SU-DHL-6 (cell line): ENCODE results near the gene POLE.

Source experiments
- H2AFZ ChIP-seq: fragments of 200-600 bp; sonication (generic); 2 replicates; pipeline ENCODE4 v1.6.1; 2014; ENCODE audit warnings: low read depth, mild to moderate bottlenecking, moderate library complexity, mixed read lengths, antibody characterized with exemption, low read length; ENCODE audit not compliant: severe bottlenecking
- H3F3A ChIP-seq: fragments of 200-600 bp; shearing (Covaris generic); 2 replicates; pipeline ENCODE4 v1.6.0; 2016; ENCODE audit warnings: antibody characterized with exemption, mild to moderate bottlenecking; ENCODE audit not compliant: insufficient read depth
- H3K27ac ChIP-seq: fragments of 200-600 bp; sonication (generic); 2 replicates; pipeline ENCODE4 v1.5.1; 2016; ENCODE audit warnings: low read depth, mild to moderate bottlenecking, low read length, moderate library complexity, mixed read lengths
- H3K27me3 ChIP-seq: fragments of 200-600 bp; sonication (generic), shearing (Covaris generic); 2 replicates; pipeline ENCODE4 v1.6.0; 2014; ENCODE audit warnings: mild to moderate bottlenecking, low read length
- H3K36me3 ChIP-seq: fragments of 200-600 bp; sonication (generic); 2 replicates; pipeline ENCODE4 v1.6.1; 2014; ENCODE audit warnings: mild to moderate bottlenecking, low read length, mixed read lengths
- H3K4me2 ChIP-seq: fragments of 300-600, 200-600 bp; shearing (Covaris generic), sonication (generic); 2 replicates; pipeline ENCODE4 v1.6.0; 2014; ENCODE audit warnings: low read length, low read depth, mild to moderate bottlenecking; ENCODE audit not compliant: poor library complexity, severe bottlenecking
- H3K4me3 ChIP-seq: fragments of 200-600 bp; sonication (generic); 2 replicates; pipeline ENCODE4 v1.5.1; 2014; ENCODE audit warnings: antibody characterized with exemption, low read length, mild to moderate bottlenecking, mixed read lengths; ENCODE audit not compliant: insufficient read depth, poor library complexity, severe bottlenecking
- H3K79me2 ChIP-seq: fragments of 200-600 bp; sonication (generic); 2 replicates; pipeline ENCODE4 v1.6.1; 2014; ENCODE audit warnings: mild to moderate bottlenecking, low read length, moderate library complexity; ENCODE audit not compliant: insufficient read depth
- H3K9ac ChIP-seq: fragments of 200-600 bp; sonication (generic); 2 replicates; pipeline ENCODE4 v1.7.0; 2014; ENCODE audit warnings: mild to moderate bottlenecking, low read length
- H3K9me2 ChIP-seq: fragments of 200-600 bp; sonication (generic); replicated peaks from 2 replicates; pipeline ENCODE4 v1.6.1; 2014; ENCODE audit warnings: low read length; ENCODE audit not compliant: insufficient read depth
- H3K9me3 ChIP-seq: fragments of 200-600 bp; sonication (generic); 2 replicates; pipeline ENCODE4 v1.6.1; 2014; ENCODE audit warnings: low read length, mixed read lengths; ENCODE audit not compliant: insufficient read depth
- H4K20me1 ChIP-seq: fragments of 200-600 bp; sonication (generic); 2 replicates; pipeline ENCODE4 v1.6.1; 2014; ENCODE audit warnings: low read depth, mild to moderate bottlenecking, antibody characterized with exemption, low read length, moderate library complexity, mixed read lengths
- CTCF ChIP-seq: fragments of 200-600 bp; sonication (generic); IDR thresholded peaks from one replicate; pipeline ENCODE4 v1.5.1; 2017; ENCODE audit warnings: antibody characterized with exemption, mild to moderate bottlenecking, low read length, moderate library complexity; ENCODE audit not compliant: insufficient read depth, poor library complexity, severe bottlenecking
- EZH2phosphoT487 ChIP-seq: fragments of 200-600 bp; sonication (generic), shearing (Covaris generic); conservative IDR thresholded peaks from 2 replicates; pipeline ENCODE4 v1.6.1; 2018; ENCODE audit warnings: mild to moderate bottlenecking, antibody characterized with exemption, low read length, moderate library complexity, mixed read lengths

Gene POLE

GRCh38 chr12:132662901-132663755, 24.0 kb downstream of the POLE start:
- Histone ChIP-seq H3K79me2 (no peaks in the 10 kb centered on the region), H3K27ac (no peak overlapping the region), H3K36me3 (peaks cover 38% of the 10 kb centered on the region), H3K4me2 (no peak overlapping the region), H3K9ac (no peak overlapping the region), H4K20me1 (no peaks in the 10 kb centered on the region), H2AFZ (no peak overlapping the region), H3K9me2 (no peaks in the 10 kb centered on the region), H3K9me3 (no peaks in the 10 kb centered on the region), H3F3A (no peaks in the 10 kb centered on the region), H3K27me3 (no peaks in the 10 kb centered on the region), H3K4me3 (no peak overlapping the region)
- TF ChIP-seq EZH2phosphoT487, result no peak
- no peak for TF ChIP-seq CTCF

GRCh38 chr12:132661972-132662371, 25.2 kb downstream of the POLE start:
- TF ChIP-seq CTCF (no peak), EZH2phosphoT487 (no peak)
- H3K27me3 ChIP-seq, result no peaks in the 10 kb centered on the region
- no peak overlapping the region for H3K4me3 ChIP-seq
- no peak overlapping the region for H3K27ac ChIP-seq
- H3K79me2 ChIP-seq, result no peaks in the 10 kb centered on the region
- H3K9me2 ChIP-seq, result no peaks in the 10 kb centered on the region
- H3K36me3 ChIP-seq, result peaks cover 45% of the 10 kb centered on the region
- H3F3A ChIP-seq, result no peaks in the 10 kb centered on the region
- no peaks in the 10 kb centered on the region for H3K9me3 ChIP-seq
- no peak overlapping the region for H2AFZ ChIP-seq
- no peak overlapping the region for H3K4me2 ChIP-seq
- H3K9ac ChIP-seq, result no peak overlapping the region
- no peaks in the 10 kb centered on the region for H4K20me1 ChIP-seq

GRCh38 chr12:132660996-132661395, 26.1 kb downstream of the POLE start:
- H3K9ac ChIP-seq, result no peak overlapping the region
- H3K4me2 ChIP-seq, result no peak overlapping the region
- no peak overlapping the region for H3K4me3 ChIP-seq
- H3K36me3 ChIP-seq, result peaks cover 43% of the 10 kb centered on the region
- H3K79me2 ChIP-seq, result no peaks in the 10 kb centered on the region
- no peaks in the 10 kb centered on the region for H4K20me1 ChIP-seq
- no peak overlapping the region for H3K27ac ChIP-seq
- no peak for TF ChIP-seq CTCF
- no peak for TF ChIP-seq EZH2phosphoT487
- no peaks in the 10 kb centered on the region for H3K27me3 ChIP-seq
- H3F3A ChIP-seq, result no peaks in the 10 kb centered on the region
- no peaks in the 10 kb centered on the region for H3K9me2 ChIP-seq
- no peak overlapping the region for H2AFZ ChIP-seq
- H3K9me3 ChIP-seq, result no peaks in the 10 kb centered on the region
